ENCODE data around the gene SLC25A38.

The SLC25A38 gene, protein sequence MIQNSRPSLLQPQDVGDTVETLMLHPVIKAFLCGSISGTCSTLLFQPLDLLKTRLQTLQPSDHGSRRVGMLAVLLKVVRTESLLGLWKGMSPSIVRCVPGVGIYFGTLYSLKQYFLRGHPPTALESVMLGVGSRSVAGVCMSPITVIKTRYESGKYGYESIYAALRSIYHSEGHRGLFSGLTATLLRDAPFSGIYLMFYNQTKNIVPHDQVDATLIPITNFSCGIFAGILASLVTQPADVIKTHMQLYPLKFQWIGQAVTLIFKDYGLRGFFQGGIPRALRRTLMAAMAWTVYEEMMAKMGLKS

DNA sequence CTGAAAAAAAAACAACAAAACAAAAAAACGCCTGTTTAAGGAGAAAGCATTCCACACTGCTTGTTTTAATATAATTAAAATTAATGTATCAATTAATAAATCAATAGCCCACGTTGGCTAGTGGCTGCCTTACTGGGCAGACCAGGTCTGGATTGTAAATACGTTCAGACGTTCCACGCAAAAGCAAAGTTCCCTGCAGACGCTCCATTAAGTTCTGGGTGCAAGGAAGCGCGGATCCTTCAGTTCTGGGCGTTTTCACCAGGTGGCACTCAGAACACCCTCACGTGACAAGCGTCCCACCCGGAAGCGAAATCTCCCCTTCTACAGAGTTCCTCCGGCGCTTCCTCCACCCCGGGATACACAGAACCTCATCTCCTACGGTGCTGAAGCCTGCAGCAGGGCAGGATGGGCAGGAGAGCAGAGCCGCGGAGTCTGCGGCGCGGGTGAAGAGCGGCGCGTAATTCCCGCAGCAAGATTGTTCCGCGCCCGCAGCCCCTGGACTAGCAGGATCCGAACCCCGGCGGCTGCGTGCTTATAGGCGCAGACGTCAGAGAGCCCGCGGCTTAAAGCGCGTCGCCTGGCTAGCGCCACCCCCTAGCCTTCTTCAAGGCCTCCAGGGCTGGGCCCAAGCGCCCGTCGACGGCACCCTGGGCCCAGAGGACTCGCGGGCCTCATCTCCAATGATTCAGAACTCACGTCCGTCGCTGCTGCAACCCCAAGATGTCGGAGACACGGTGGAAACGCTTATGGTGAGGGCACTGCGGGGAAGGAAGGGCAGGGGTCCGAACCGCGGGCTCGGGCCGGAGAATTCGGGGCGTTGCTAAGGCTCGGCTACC is at the start of gene SLC25A38:
SLC25A38 (plus strand) TSS at position 326 of the 836 bp plus-strand sequence; CDS start at position 681, 355 bp downstream.
- TF ChIP-seq, protein P1, sequence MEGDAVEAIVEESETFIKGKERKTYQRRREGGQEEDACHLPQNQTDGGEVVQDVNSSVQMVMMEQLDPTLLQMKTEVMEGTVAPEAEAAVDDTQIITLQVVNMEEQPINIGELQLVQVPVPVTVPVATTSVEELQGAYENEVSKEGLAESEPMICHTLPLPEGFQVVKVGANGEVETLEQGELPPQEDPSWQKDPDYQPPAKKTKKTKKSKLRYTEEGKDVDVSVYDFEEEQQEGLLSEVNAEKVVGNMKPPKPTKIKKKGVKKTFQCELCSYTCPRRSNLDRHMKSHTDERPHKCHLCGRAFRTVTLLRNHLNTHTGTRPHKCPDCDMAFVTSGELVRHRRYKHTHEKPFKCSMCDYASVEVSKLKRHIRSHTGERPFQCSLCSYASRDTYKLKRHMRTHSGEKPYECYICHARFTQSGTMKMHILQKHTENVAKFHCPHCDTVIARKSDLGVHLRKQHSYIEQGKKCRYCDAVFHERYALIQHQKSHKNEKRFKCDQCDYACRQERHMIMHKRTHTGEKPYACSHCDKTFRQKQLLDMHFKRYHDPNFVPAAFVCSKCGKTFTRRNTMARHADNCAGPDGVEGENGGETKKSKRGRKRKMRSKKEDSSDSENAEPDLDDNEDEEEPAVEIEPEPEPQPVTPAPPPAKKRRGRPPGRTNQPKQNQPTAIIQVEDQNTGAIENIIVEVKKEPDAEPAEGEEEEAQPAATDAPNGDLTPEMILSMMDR (IDR thresholded peaks at IDR 0.05; ENCODE audit: low read depth, low read length, missing control alignments), result peak; percentile 41
- in situ Hi-C loops (cut with HindIII; ENCODE audit: low sequenced_read_pairs), result no loop called here

DNA sequence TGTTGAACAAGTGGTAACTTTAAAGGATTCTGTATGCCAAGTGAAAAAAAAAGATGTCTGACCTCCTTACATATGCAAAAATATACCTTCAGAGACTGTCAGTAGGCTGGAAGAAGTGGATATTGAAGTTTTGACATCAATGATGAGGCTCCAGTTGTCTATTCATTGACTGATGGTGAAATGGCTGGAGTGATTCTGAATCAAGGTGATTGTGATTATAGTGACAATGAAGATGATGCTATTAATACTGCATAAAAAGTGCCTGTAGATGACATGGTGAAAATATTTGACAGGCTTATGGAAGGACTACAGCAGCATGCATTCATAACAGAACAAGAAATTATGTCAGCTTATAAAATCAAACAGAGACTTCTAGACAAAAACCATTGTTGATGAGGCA is 49.6 kb upstream of the SLC25A38 start:
- TF ChIP-seq, protein P1 (IDR thresholded peaks at IDR 0.05; ENCODE audit: low read depth, low read length, missing control alignments), result no peak
- DNase-seq (ENCODE audit: low read depth), result no peak
- in situ Hi-C loops (cut with HindIII; ENCODE audit: low sequenced_read_pairs), result no loop called here

More for the DNA sequence above, at the start of gene SLC25A38:
- peak; percentile 59 for DNase-seq (ENCODE audit: low read depth)
- H3K4me3 ChIP-seq (ENCODE audit: low read depth, low read length), result peak within 1 kb of the TSS; percentile 89

DNA sequence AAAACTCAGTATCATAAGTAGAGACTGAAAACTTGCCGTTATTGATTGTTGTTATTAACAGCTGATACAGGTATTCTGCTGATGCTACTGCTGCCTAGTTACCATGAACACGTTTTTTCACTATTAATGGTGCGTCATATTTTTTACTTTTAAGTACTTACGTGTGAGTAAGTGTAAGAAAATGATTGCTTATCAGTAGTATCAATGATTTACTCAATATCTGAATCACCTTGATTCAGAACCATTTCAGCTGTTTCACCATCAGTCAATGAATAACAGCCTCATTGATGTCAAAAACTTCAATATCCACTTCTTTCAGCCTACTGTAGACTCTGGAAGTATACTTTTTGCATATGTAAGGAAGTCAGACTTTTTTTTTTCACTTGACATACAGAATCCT is 49.0 kb upstream of the SLC25A38 start:
- no peak overlapping the region for H3K4me3 ChIP-seq (ENCODE audit: low read depth, low read length)
- DNase-seq (ENCODE audit: low read depth), result no peak
- TF ChIP-seq, protein P1 (IDR thresholded peaks at IDR 0.05; ENCODE audit: low read depth, low read length, missing control alignments), result no peak
- in situ Hi-C loops (cut with HindIII; ENCODE audit: low sequenced_read_pairs), result no loop called here

More for the DNA sequence above, 49.6 kb upstream of the SLC25A38 start:
- no peak overlapping the region for H3K4me3 ChIP-seq (ENCODE audit: low read depth, low read length)

DNA sequence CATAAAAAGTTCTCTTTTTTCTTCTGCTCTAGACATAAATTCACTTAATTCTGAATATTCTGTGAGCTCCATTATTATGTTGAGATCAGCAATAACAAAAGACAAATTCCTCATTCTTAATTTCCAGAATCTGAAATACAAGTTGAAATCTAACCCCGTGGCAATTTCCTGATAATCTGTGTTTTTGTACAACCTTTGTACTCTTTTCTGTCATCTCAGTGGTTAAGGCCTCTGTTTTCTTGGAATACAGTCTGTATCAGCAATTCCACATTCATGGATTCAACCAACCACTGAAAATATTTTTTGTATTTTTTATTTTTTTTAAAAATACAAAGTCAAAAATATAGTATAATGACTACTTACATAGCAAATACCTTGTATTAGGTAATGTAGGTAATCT is 45.0 kb upstream of the SLC25A38 start:
- TF ChIP-seq, protein P1 (IDR thresholded peaks at IDR 0.05; ENCODE audit: low read depth, low read length, missing control alignments), result no peak
- DNase-seq (ENCODE audit: low read depth), result no peak
- H3K4me3 ChIP-seq (ENCODE audit: low read depth, low read length), result no peak overlapping the region
- in situ Hi-C loops (cut with HindIII; ENCODE audit: low sequenced_read_pairs), result no loop called here

DNA sequence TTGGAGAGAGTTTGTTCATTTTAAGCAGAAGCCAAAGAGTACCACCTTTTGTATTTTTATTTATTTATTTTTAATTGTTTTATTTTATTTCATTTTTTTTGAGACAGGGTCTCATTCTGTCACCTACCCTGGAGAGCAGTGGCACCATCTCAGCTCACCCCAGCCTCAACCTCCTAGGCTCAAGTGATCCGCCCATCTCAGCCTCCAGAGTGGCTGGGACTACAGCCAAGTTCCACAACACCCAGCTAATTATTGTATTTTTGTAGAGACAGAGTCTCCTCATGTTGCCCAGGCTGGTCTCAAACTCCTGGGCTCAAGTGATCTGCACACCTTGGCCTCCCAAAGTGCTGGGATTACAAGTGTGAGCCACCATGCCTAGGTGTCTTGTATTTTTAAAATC is 44.1 kb upstream of the SLC25A38 start:
- TF ChIP-seq, protein P1 (IDR thresholded peaks at IDR 0.05; ENCODE audit: low read depth, low read length, missing control alignments), result no peak
- no peak for DNase-seq (ENCODE audit: low read depth)
- in situ Hi-C loops (cut with HindIII; ENCODE audit: low sequenced_read_pairs), result no loop called here
- H3K4me3 ChIP-seq (ENCODE audit: low read depth, low read length), result no peak overlapping the region

DNA sequence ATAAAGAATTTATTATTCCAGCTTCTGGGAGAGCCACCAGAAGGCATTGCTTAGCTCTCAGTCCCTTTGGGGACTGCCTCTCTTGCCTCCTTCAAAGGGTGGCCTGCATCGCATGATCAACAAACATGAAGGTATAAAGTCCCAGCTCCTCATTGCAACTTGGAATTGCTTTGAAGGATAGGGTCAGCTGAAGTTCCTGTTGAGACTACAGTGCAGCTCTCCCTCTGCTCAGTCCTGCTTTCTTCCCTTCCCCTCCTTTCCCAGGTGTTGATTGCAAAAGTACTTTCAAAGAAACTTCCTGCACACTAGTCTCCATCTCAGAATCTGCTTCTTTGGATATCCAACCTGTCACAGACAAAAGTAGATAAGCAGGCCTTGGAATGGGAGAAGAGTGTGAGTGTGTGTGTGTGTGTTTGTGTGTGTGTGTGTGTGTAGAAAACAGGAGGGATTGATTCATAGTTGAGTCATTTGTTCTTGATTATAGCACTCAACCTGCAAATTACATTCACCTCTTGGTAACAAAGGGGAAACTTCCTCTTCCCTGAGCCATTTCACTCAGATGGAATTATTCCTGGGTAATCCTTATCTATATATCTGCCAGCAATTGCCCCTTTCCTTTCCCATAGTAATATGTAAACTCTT is 40.0 kb upstream of the SLC25A38 start:
- no peak for DNase-seq (ENCODE audit: low read depth)
- in situ Hi-C loops (cut with HindIII; ENCODE audit: low sequenced_read_pairs), result no loop called here
- no peak overlapping the region for H3K4me3 ChIP-seq (ENCODE audit: low read depth, low read length)
- TF ChIP-seq, protein P1 (IDR thresholded peaks at IDR 0.05; ENCODE audit: low read depth, low read length, missing control alignments), result no peak
